RCC 7860 (cell line): ENCODE results near the gene FLOT2.
A peak's percentile ranks its signal among the peaks of the same experiment; 100 is the strongest.
"Not testable (repeated sequence)": the region's sequence is repeated elsewhere in the genome, so short reads cannot be mapped to it uniquely, and the experiment has no call there.

ENCODE experiments used
- DNase-seq: peaks from one replicate; pipeline ENCODE4 v3.0.0-alpha.2; 2015; ENCODE audit warnings: low spot score
- FAIRE-seq: peaks from 2 replicates; lab custom pipeline; 2012; peaks lifted over from hg19 to GRCh38; lab: Jason Lieb, UNC

Gene FLOT2, protein sequence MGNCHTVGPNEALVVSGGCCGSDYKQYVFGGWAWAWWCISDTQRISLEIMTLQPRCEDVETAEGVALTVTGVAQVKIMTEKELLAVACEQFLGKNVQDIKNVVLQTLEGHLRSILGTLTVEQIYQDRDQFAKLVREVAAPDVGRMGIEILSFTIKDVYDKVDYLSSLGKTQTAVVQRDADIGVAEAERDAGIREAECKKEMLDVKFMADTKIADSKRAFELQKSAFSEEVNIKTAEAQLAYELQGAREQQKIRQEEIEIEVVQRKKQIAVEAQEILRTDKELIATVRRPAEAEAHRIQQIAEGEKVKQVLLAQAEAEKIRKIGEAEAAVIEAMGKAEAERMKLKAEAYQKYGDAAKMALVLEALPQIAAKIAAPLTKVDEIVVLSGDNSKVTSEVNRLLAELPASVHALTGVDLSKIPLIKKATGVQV

DNA sequence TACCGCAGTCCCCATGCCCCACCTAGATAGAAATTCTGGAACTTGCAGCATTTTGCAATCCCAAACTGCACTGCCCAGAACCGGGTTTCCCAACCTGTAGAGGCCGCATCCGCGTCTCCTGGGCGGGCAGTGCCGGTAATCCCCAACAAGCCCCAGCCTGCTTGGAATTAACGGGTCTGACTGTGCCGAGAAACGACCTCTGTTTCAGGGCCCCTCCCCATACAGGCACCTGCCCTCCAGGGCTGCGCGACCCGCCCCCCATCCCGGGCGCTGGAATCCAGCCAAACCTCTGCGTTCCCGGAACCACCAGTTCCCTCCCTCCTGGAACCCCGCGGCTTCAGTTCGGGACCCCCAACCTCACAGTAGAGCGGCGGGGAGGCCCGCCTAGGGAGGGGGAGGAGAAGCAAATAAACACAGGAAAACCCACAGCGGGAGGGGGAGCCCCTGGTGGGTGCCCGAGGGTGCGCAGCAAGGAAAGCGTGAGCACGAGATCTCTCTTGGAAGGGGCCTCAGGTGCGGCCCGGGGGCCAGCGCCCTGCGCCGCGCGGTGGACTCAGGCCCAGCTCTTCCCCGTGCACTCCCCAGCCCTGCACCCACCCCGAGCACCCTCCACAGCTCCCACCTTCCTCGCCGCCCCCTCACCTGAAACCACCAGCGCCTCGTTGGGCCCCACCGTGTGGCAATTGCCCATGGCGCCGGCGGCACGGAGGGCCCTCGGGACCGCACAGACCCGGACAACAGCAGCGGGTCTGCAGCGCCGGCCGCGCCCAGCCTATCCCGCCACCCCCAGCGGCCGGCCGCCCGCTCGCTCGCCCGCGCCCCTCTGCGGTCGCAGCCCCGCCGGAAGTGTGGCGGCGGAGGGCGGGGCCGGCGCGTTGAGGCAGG lies at the start of gene FLOT2:
Gene FLOT2 (minus strand): TSS at position 850 of the 885 bp plus-strand sequence. CDS start 159 bp downstream, at position 691.
- no peak for FAIRE-seq
- DNase-seq, result no peak

DNA sequence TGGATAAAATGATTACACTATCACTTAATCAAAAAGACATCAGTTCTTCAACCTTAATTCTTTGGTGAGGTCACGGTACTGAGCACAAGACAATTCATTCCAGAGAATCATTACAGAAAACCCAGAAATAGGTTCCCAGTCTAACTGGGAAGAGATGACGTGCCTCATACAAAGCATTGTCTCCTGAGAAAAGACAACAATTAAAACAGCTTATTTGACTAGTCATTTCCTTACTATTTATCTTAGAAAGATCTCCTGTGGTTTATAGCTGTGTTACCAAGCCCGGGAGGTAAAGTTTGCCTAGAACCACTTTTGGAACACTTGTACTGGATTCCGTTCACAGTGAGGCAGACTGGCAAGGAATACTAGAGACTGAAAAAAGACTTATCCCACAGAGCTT lies 48.7 kb upstream of the FLOT2 start:
- no peak for FAIRE-seq
- no peak for DNase-seq

DNA sequence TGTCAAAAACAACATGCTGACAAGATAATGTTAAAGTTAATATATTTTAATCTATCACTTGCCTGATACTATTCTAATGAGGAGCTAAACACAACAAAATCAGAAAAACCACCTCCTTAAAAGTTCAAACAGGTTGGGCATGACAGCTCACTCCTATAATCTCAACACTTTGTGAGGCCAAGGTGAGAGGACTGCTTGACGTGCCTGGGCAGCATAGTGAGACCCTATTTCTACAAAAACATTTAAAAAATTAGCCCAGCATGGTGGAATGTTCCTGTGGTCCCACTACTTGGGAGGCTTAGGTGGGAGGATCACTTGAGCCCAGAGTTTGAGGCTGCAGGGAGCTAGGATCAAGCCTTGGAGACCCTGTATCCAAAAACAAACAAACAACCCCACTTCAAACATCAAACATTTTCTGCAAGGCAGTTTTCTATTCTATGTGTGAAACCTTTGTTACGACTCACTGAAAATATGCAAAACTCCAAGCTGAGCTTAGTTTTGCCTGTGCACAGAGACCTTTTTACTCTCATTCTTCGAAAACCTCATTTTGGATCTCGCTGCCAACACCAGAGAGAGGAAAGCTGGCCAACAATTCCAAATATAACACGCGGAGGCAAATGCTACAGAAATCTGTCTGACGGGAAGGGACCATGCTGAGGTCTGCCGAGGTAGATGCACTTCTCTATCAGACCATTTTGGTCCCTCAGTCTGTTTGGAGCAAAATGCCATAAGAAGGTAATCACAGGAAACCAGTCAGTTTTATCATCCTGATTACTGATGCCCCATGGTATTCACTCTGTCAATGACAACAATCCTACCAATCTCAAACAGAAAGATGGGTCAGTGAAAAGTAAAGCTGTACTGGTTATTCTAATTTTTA lies 47.6 kb upstream of the FLOT2 start:
- FAIRE-seq (no peak), DNase-seq (no peak)

GRCh38 chr17:28944343-28944742 lies 46.8 kb upstream of the FLOT2 start:
- FAIRE-seq, result no peak
- DNase-seq, result no peak

DNA sequence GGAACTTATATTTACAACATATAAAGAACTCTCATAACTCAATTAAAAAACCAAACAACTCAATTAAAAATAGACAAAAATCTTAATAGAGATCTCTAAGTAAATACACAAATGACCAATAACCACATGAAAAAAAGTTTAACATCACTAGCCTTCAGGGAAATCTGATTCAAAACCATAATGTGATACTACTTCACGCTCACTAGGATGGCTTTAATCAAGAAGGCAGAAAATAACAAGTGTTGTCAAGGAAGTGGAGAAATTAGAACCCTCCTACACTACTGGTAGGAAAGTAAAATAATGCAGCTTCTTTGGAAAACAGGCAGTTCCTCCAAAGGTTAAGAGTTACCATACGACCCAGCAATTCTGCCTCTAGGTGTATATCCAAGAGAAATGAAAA lies 45.4 kb upstream of the FLOT2 start:
- FAIRE-seq, result no peak
- DNase-seq, result no peak

GRCh38 chr17:28941251-28941650 lies 43.7 kb upstream of the FLOT2 start:
- FAIRE-seq (no peak), DNase-seq (no peak)

DNA sequence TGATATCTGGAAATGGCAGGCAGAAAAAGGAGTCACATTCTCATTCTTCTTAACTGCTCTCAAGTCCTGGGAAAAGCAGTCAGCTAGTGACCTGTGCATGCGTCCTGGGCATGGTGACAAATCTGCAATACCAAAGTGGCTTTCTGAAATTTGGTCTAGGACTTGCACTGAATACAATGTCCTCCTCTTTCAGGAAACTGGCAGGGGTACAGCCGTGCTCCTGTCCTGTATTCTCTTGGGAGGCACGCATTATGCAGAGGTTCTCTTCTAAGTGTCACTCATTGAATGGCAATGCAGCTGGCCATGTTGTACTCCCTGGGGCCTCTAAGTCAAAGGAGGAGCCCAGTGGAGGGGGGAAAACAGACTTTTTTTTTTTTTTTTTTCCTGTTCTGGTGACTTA lies 43.1 kb upstream of the FLOT2 start:
- DNase-seq, result no peak

DNA sequence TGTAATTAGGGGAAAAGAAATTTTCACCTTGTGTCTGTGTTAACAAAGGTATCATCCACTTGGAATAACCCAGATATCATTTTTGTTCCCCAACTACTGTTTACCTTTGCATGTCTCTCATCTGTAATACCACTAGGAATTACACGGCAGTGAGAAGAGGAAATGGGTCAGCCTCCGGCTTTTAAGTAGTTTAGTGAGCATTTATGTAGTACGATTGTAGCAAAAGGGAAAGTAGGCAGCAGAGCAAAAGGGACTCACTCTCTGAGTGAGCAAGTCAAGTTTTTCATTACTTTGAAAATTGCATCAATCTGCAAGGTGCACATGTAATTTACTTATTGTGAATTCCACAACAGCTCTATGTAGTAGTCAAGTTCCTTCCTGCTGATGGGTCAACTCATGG lies 42.6 kb upstream of the FLOT2 start:
- no peak for FAIRE-seq
- DNase-seq, result no peak

More for the DNA sequence above, 43.1 kb upstream of the FLOT2 start:
- FAIRE-seq, result no peak

DNA sequence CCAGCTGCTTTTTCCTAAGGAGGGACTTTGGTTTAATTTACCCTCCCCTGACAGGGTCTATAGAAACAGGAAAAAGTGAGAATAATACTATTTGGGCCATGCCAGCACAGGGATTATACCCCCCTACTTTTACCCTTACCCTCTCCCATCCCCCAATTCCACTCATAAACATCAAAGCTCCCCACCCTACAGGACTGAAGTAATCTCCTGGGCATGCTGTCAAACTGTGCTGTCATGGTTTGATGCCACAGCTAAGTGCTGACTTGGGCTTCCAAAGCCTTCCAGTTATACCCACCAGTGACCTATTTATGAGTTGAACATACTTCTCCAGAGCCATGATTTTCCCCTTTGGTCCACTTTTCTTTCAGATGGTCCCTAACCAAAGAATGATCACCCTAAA lies 41.0 kb upstream of the FLOT2 start:
- DNase-seq, result no peak
- no peak for FAIRE-seq

DNA sequence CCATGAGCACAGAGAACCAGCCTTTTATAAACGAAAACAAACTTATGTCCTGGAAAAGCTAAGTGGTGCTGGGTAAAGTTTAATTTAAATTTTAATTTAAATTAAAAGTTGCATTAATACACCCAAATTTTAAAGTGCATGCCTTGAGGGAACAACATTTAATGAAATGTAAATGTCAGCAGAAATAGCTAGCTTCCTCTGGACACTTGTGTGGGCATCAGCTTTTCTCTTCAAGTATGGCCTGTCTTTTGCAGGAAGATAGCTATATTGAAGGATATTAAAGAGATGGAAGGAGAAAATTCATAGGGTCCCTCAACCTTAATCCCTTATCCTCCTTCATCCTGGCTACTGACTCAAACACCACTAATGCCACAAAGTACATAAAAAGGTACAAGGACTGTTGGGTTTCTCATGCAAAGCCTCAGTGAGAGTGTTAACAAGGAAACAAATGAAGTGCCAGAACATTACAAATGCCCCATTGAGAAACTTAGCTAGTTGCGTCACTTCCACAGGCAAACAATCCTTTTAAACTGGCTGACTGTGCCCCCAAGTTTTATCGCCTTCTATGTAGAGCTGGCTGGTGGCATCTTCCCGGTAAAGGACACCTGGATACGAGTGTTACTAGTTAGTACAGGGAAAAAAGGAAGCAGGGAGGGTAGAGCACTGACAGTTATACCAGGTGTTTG lies 39.7 kb upstream of the FLOT2 start:
- FAIRE-seq (no peak), DNase-seq (no peak)

DNA sequence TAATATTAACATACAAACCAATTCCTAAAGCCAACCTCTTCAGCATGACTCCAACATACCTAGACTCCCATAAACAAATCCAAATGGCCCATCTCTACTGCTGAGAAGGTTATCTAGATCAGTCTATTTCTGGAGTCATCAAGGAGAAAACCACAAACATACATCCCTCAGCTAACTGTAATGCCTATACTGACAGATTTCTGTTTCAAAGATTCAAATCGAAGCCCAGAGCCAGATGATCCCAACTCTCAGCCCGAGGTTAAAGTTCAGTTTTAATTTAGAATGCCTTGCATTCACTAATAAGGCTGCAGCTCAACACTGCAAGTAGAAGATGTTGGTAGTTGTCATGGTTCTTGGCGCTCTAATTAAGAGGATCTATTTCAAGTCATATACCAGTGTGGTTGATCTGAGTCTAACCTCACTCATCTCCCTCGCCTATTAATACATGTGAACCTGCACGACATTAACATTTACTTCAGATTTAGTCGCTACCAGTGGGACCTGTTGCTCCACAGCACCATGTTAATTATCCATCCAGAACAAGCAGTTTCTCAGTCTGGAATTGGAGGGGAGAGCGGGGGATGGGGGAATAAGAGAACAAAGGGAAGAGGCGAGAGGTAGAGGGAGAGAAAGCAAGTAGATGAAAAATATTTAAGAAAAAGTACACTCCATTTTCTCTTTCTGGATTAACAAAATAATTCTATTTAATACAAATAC lies 38.4 kb upstream of the FLOT2 start:
- no peak for DNase-seq
- FAIRE-seq, result no peak

GRCh38 chr17:28934508-28934907 lies 37.0 kb upstream of the FLOT2 start:
- not testable (repeated sequence) for FAIRE-seq, DNase-seq

GRCh38 chr17:28929787-28930186 lies 32.3 kb upstream of the FLOT2 start:
- DNase-seq (no peak), FAIRE-seq (no peak)

DNA sequence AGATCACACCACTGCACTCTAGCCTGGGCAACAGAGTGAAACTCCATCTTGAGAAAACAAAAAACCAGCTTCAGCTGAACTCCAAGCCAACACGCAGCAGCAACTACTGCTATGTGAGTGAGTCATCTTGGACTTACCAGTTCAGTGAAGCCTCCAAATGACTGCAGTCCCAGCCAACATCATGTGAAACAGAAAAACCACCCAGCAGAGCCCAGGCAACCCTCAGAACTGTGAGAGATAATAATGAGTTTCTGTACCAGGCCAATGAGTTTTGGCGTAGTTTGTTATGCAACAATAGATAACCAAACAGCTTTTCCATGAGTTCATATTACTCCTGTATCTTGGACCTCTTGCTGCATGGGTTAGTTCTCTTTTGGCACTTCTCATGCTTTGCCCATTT lies 30.5 kb upstream of the FLOT2 start:
- DNase-seq (peak; percentile 53), FAIRE-seq (no peak)

DNA sequence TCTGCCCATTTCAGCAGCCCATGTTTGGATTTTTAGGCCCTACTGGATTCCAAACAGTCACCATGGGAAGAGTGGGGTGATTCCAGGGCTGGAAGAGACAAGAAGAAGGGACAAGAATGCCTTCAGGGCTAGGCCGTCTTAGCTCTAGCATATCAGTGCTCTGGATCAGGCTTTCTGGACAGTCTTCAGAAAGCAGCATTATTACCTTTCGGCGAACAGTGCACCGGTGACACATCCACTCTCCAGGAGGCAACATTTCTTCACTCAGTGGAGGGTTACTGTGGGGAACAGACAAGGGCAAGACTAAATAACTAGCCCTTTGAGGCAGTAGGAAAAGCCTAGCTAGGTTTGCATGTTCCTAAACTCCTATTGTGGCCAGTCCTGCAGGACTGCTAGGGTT lies 29.3 kb upstream of the FLOT2 start:
- DNase-seq (no peak), FAIRE-seq (no peak)

DNA sequence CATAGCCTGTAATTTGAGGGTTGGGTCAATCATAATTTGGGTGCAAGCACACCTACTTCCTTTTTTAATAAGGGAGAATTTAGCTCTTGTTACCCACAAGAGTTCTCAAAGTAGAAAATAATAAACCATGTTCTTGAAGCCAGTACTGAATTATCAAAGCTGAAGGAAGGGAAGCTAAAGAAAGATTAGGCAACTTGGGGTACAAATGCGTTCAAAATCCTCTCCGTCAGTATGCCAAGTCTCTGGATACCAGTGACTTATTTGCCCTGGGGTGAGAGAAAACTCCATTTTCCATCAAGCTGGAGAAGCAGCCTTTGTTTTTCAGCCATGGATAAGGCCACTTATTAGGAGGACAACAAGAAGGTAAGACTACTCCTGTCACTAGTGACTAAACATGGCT lies 28.8 kb upstream of the FLOT2 start:
- FAIRE-seq (no peak), DNase-seq (no peak)

- FAIRE-seq (no peak), DNase-seq (peak; percentile 35)
Measured at GRCh38 chr17:28925912-28926365, 28.4 kb upstream of the FLOT2 start.

- FAIRE-seq (no peak), DNase-seq (no peak)
Measured at GRCh38 chr17:28920201-28920600, 22.7 kb upstream of the FLOT2 start.

DNA sequence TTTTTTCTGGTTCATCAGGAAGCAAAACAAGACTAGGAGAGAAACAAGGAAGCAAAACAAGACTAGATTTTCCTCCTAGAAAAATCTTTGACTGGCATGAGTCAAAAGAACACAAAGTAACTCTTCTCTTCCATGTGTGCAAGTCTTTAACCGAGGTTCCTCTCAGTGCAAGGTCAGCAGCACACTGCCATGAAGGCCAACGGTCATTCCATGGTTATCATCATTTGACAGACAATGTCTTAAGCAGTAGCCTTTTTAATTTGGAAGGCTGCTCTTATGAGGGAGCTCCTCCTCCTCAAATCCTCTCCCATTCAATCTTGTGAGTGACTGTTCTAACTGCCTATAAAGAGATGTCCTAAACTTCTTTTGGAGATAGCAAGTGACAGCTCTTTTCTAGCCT lies 20.8 kb upstream of the FLOT2 start:
- no peak for DNase-seq
- no peak for FAIRE-seq

DNA sequence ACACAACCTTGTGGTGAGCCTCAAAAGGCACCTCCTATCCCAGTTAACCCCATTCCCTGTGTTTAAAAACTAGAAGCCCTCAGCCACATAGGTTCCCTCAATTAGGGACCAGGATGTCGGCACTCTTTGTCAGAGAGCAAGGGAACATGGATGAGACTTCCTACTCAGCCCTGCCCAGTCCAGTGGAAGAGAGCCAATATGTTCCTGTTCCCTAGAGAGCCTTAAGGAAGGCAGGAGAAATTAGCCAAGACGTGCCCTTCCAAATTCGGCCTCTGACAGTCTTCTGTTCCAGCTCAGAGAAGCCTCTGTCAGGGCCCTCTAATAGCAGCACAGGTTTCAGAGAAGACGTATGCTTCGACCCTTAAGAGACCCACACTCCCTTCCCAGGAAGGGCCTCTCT lies 19.9 kb upstream of the FLOT2 start:
- FAIRE-seq (no peak), DNase-seq (no peak)
